GM20000 (cell line): Measurements from ENCODE around the gene SPATA9.

Experiments used
- DNase-seq: peaks from one replicate; pipeline ENCODE4 v3.0.0; 2012; ENCODE audit warnings: low spot score
- TF ChIP-seq, protein P1 (sequence below): IDR thresholded peaks from 2 replicates; pipeline ENCODE4 v1.5.1; 2012; ENCODE audit warnings: mild to moderate bottlenecking, control low read depth; ENCODE audit errors: extremely low read depth, missing control alignments

The SPATA9 gene

DNA sequence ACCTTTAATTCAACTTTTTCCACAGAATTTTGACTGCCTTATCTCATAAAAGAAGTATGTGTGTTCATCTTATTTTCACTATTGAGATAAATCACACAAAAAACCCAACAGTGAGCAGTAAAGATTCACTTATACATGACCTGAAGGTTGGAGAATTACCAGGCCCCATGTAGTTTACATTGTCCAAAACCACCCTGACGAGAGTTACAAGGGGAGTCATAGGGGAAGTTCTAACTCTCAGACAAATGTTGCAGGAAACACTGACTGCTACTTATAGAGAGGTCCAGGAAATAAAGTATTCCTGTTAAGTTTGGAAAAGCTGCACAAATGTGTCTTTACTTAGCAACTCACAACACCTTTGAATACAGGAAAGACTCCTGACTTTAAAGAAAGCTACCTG is 14.1 kb downstream of the SPATA9 start:
- TF ChIP-seq, protein P1, sequence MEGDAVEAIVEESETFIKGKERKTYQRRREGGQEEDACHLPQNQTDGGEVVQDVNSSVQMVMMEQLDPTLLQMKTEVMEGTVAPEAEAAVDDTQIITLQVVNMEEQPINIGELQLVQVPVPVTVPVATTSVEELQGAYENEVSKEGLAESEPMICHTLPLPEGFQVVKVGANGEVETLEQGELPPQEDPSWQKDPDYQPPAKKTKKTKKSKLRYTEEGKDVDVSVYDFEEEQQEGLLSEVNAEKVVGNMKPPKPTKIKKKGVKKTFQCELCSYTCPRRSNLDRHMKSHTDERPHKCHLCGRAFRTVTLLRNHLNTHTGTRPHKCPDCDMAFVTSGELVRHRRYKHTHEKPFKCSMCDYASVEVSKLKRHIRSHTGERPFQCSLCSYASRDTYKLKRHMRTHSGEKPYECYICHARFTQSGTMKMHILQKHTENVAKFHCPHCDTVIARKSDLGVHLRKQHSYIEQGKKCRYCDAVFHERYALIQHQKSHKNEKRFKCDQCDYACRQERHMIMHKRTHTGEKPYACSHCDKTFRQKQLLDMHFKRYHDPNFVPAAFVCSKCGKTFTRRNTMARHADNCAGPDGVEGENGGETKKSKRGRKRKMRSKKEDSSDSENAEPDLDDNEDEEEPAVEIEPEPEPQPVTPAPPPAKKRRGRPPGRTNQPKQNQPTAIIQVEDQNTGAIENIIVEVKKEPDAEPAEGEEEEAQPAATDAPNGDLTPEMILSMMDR = no peak
- no peak for DNase-seq

DNA sequence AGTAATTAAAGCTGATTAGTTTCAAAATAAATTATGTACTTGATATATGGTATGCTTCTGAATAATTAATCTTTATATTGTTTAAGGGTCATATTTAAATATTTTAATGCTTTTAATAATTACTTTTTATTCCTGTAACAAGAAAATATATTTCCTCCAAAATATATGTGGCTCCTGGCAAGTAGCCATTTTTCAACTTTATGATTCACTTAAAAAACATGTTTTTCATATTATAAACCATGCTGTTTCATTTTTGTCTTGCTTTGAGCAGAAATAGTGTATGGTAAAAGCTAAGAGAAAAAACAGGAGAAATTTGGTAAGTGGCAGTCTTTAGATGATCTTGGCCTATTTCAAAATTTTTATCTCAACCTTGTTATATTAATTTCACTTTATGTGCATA is 14.6 kb downstream of the SPATA9 start:
- no peak for DNase-seq
- TF ChIP-seq, protein P1 = no peak

DNA sequence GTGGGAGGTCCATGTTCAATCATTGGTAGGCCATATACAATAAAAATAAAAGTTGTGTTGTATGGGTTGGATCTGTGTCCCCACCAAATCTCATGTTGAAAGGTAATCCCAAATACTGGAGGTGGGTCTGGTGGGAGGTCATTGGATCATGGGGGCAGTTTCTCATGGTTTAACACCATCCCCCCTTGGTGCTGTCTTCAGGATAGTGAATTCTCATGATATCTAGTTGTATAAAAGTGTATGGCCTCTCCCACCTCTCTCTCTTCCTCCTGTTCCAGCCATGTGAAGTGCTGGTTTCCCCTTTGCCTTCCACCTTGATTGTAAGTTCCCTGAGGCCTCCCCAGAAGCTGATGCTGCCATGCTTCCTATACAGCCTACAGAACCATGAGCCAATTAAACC is 15.1 kb downstream of the SPATA9 start:
- TF ChIP-seq, protein P1 = no peak
- DNase-seq = no peak

DNA sequence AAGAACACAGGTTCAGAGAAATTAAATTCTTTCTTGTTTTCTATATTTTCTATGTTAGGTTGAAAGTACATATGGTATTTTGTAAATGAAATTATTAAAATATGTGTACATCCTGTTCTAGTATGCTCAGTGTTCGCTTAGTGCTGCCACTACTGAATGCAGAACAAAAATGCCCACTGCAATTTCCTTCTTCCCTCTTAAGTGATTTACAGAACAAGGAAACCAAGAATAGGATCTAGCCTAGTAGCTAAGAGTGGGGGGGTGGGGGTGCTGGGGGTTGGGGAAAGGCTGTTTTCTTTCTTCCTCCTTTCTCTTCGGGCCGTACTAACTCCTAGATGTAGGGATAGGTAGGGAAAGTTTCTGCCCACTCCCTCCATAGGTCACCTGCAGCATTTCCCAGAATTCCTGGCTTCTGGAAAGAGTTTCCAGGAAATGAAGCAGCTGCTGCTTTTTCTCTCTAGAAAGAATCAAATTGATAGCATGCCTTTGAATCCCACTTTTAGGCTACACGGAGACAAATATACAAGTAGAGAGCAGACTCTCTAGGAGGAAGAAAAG is 15.7 kb downstream of the SPATA9 start:
- no peak for DNase-seq

DNA sequence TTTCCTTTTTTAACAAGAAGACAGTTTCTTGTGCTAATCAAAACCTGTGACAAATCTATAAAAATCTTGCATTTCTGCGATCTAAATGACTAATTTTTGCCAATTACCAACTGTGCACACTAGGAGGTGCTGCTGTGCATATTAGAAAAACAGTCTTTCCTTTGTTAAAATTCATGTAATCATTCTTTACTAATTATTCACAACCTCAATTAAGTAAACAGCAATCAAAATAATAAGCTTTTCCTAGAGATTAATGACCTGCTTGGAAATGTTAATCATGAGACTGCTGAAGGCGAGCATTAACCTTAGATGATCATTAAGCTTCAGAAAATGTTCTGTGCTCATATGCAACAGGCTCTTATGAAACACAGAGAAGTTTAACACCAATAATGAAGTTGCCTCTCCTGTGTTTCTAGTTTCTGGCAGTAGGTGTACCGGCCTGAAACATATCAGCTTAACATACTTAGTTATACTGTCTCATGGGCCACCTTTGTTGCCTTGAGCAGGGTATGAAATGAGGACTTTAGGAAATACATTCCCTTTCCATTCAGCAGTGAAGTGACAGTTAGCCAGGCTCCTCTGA is 18.5 kb downstream of the SPATA9 start:
- TF ChIP-seq, protein P1 = peak; percentile 80
- DNase-seq = peak; percentile 32

More for the DNA sequence above, 15.7 kb downstream of the SPATA9 start:
- TF ChIP-seq, protein P1 = no peak

DNA sequence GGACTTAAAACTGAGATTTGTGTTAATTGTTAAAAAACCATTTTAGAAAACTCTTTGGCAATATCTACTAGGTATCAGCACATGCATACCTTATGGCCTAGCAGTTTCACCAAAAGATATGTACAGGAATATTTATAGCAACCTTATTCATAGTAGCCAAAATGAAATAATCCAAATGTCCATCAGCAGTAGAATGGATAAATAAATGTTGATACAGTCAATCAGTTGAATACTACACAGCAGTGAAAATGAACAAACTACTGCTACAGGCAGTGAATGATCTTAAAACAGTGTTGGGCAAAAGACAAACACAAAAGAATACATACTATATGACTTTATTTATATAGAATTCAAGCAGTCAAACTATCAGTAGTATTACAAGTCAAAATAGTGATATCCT is 19.8 kb downstream of the SPATA9 start:
- DNase-seq = no peak

DNA sequence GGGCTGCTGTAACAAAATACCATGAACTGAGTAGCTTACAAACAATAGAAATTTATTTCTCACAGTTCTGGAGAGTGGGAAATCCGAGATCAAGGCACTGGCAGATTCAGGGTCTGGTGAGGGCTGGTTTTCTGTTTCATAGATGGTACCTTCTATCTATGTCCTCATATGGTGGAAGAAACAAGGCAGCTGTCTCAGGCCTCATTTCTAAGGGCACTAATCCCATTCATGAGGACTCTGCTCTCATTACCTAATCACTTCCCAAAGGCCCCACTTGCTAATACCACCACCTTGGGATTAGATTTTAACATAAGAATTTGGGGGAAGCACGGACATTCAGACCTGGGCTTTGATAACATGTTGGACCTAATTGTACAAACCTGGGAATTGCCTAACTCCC is 22.7 kb downstream of the SPATA9 start:
- TF ChIP-seq, protein P1 = no peak
- no peak for DNase-seq

More for the DNA sequence above, 19.8 kb downstream of the SPATA9 start:
- TF ChIP-seq, protein P1 = no peak
